B cell (primary cell): ENCODE measurements around the gene NXPH2. TPM values are rescaled to one million over a fixed set of nuclear protein-coding genes. Genes with fewer than 3 reads are reported as not detected.

Experiments used
- ATAC-seq: fragments of 200-7000 bp; cut with Tn5 transposase; one replicate; pipeline ENCODE4 v1.10.0; 2021; ENCODE audit warnings: low read depth, mild to moderate bottlenecking, moderate number of reproducible peaks, moderate library complexity
- CTCF ChIA-PET: fragments of 350-600 bp; sonication (Branson Sonifier 250); formaldehyde crosslinking; loops from one replicate; lab custom pipeline; 2021; ENCODE audit warnings: antibody characterized with exemption, inconsistent platforms; lab: Charles Lee
- POLR2A ChIA-PET: fragments of 350-600 bp; sonication (Branson Sonifier 250); formaldehyde crosslinking; loops from one replicate; lab custom pipeline; 2021; ENCODE audit warnings: antibody characterized with exemption; lab: Charles Lee
- DNase-seq: peaks from one replicate; pipeline ENCODE4 v3.0.0; 2013
- H2AFZ ChIP-seq: 2 replicates; pipeline ENCODE4 v1.6.1; 2012; ENCODE audit warnings: mild to moderate bottlenecking, low read depth, low read length; ENCODE audit not compliant: insufficient read depth, poor library complexity, severe bottlenecking
- H3K27ac ChIP-seq, 2 donors: 1 replicate in 1 of 2; 2 replicates in 1 of 2; pipeline ENCODE4 v1.5.1; 2012 to 2013; ENCODE audit warnings: low read length in 2 of 2, mild to moderate bottlenecking in 2 of 2, moderate library complexity in 1 of 2
- H3K27me3 ChIP-seq, 4 experiments: fragments of 200-600 bp in 1 of 4; sonication (generic) in 1 of 4; replicated peaks in 1 of 4; 1 replicate in 2 of 4; 2 replicates in 2 of 4; pipeline versions ENCODE4 v1.6.1 to v1.7.0; 2013 to 2016; ENCODE audit warnings: low read length in 3 of 4, mild to moderate bottlenecking in 2 of 4, mixed read lengths in 1 of 4, moderate library complexity in 1 of 4; ENCODE audit not compliant: insufficient read depth in 4 of 4, control insufficient read depth in 3 of 4; ENCODE audit errors: control extremely low read depth in 1 of 4
- H3K36me3 ChIP-seq, 2 experiments: replicated peaks in 1 of 2; 1 replicate in 1 of 2; 2 replicates in 1 of 2; pipeline versions ENCODE4 v1.6.1 to v1.7.1; 2013; ENCODE audit warnings: low read length in 1 of 2; ENCODE audit not compliant: insufficient read depth in 2 of 2, control insufficient read depth in 1 of 2; ENCODE audit errors: control extremely low read depth in 1 of 2, extremely low read depth in 1 of 2
- H3K4me1 ChIP-seq, 2 donors: fragments of 200-600 bp in 1 of 2; sonication (generic) in 1 of 2; 1 replicate in 1 of 2; 2 replicates in 1 of 2; pipeline versions ENCODE4 v1.5.1 to v1.6.1; 2013 to 2017; ENCODE audit warnings: low read length in 2 of 2; ENCODE audit not compliant: control insufficient read depth in 2 of 2, insufficient read depth in 2 of 2
- H3K4me2 ChIP-seq: replicated peaks from 2 replicates; pipeline ENCODE3; 2012; ENCODE audit warnings: mild to moderate bottlenecking, low read depth, low read length; ENCODE audit not compliant: poor library complexity, severe bottlenecking
- H3K4me3 ChIP-seq, 5 experiments: fragments of 200-600 bp in 1 of 5; sonication (generic) in 1 of 5; 1 replicate in 3 of 5; 2 replicates in 2 of 5; pipeline versions ENCODE4 v1.5.1 to v1.7.0; 2011 to 2016; ENCODE audit warnings: low read length in 4 of 5, mild to moderate bottlenecking in 4 of 5, low read depth in 2 of 5, control low read depth in 1 of 5, moderate library complexity in 1 of 5; ENCODE audit not compliant: insufficient read depth in 1 of 5; ENCODE audit errors: control extremely low read depth in 1 of 5, extremely low read depth in 1 of 5
- H3K79me2 ChIP-seq: fragments of 200-600 bp; sonication (generic); one replicate; pipeline ENCODE4 v1.6.0; 2016; ENCODE audit warnings: low read length; ENCODE audit not compliant: control insufficient read depth, insufficient read depth
- H3K9ac ChIP-seq: fragments of 200-600 bp; sonication (generic); 2 replicates; pipeline ENCODE4 v1.6.1; 2017; ENCODE audit warnings: mild to moderate bottlenecking, low read length, moderate library complexity
- H3K9me3 ChIP-seq, 3 donors: one replicate each; pipeline versions ENCODE4 v1.6.1 to v1.7.1; 2013; ENCODE audit warnings: low read length in 2 of 3; ENCODE audit not compliant: control insufficient read depth in 2 of 3, insufficient read depth in 1 of 3; ENCODE audit errors: control extremely low read depth in 1 of 3
- H4K20me1 ChIP-seq: 2 replicates; pipeline ENCODE4 v1.6.0; 2012; ENCODE audit warnings: mild to moderate bottlenecking, low read length; ENCODE audit not compliant: insufficient read depth, control insufficient read depth, poor library complexity, severe bottlenecking
- H3K27ac Mint-ChIP-seq: one replicate; pipeline ENCODE4 v1.8.0; 2021; ENCODE audit warnings: mixed read lengths
- H3K27me3 Mint-ChIP-seq: one replicate; pipeline ENCODE4 v1.8.0; 2021; ENCODE audit warnings: mixed read lengths
- H3K4me1 Mint-ChIP-seq: one replicate; pipeline ENCODE4 v1.8.0; 2021; ENCODE audit warnings: mixed read lengths
- H3K4me3 Mint-ChIP-seq: one replicate; pipeline ENCODE4 v1.8.0; 2021; ENCODE audit warnings: mixed read lengths
- H3K9me3 Mint-ChIP-seq: one replicate; pipeline ENCODE4 v1.8.0; 2022; ENCODE audit warnings: mixed read lengths; ENCODE audit not compliant: insufficient read depth
- EZH2 ChIP-seq: IDR thresholded peaks from 2 replicates; pipeline ENCODE4 v1.6.1; 2012; ENCODE audit warnings: borderline replicate concordance, low read depth, mild to moderate bottlenecking, moderate library complexity, low read length; ENCODE audit not compliant: insufficient read depth, poor library complexity, severe bottlenecking
- WGBS: methylation state at CpG from one replicate; pipeline ENCODE4 v1.1.5; 2013; ENCODE audit warnings: missing lambda C conversion rate; ENCODE audit not compliant: insufficient coverage; 5-methylcytosine and 5-hydroxymethylcytosine counted together
- intact Hi-C: fragments of 100-400 bp; cut with micrococcal nuclease; formaldehyde crosslinking; loops from one replicate; pipeline ENCODE4 v1.10.0; 2022
- polyA plus RNA-seq: library from polyadenylated mRNA; depleted of rRNA; stranded (reverse); fragments of >200 nt; gene quantifications from 2 replicates; pipeline ENCODE4 v1.2.3, GENCODE V29; 2012
- total RNA-seq, 2 donors: library from RNA; stranded (reverse); fragments of 120-200 nt in 1 of 2; gene quantifications; 1 replicate in 1 of 2; 2 replicates in 1 of 2; pipeline versions ENCODE4 v1.2.3 to v1.2.4, GENCODE V29; 2013 to 2022
- TF ChIP-seq, protein P1 (sequence below): fragments of 200-600 bp; IDR thresholded peaks from one replicate; pipeline ENCODE4 v1.8.0; 2022; ENCODE audit warnings: antibody characterized with exemption, mild to moderate bottlenecking

The NXPH2 gene
- total and polyA plus RNA-seq, 2 donors (not counting 1 experiment from before 2014, with no cell fraction given), result not detected

- TF ChIP-seq, protein P1, sequence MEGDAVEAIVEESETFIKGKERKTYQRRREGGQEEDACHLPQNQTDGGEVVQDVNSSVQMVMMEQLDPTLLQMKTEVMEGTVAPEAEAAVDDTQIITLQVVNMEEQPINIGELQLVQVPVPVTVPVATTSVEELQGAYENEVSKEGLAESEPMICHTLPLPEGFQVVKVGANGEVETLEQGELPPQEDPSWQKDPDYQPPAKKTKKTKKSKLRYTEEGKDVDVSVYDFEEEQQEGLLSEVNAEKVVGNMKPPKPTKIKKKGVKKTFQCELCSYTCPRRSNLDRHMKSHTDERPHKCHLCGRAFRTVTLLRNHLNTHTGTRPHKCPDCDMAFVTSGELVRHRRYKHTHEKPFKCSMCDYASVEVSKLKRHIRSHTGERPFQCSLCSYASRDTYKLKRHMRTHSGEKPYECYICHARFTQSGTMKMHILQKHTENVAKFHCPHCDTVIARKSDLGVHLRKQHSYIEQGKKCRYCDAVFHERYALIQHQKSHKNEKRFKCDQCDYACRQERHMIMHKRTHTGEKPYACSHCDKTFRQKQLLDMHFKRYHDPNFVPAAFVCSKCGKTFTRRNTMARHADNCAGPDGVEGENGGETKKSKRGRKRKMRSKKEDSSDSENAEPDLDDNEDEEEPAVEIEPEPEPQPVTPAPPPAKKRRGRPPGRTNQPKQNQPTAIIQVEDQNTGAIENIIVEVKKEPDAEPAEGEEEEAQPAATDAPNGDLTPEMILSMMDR, result no peak
- TF ChIP-seq EZH2, result no peak
- Mint-ChIP-seq H3K9me3 (no peaks in the 10 kb centered on the region), H3K27ac (no peak overlapping the region), H3K4me3 (no peak overlapping the region), H3K27me3 (peaks cover 17% of the 10 kb centered on the region), H3K4me1 (no peaks in the 10 kb centered on the region)
- WGBS, result 50% methylated on average over 1 of the region's 2 CpGs
- Histone ChIP-seq H3K9me3 (no peaks in the 10 kb centered on the region), H3K27ac (no peak overlapping the region), H3K4me2 (no peak overlapping the region), H3K4me1 (no peaks in the 10 kb centered on the region), H3K36me3 (no peaks in the 10 kb centered on the region), H3K27me3 (no peaks in the 10 kb centered on the region), H3K9ac (no peak overlapping the region), H3K79me2 (no peaks in the 10 kb centered on the region), H3K4me3 (no peak overlapping the region), H2AFZ (no peak overlapping the region), H4K20me1 (no peaks in the 10 kb centered on the region)
- ChIA-PET POLR2A (no interaction called here), CTCF (no interaction called here)
- intact Hi-C loops, result no loop called here
- DNase-seq (no peak), ATAC-seq (no peak)
Observed at GRCh38 chr2:138620431-138620830, 159.8 kb downstream of the NXPH2 start.
